ENCODE measurements around the gene GSG1L. TPM values are rescaled to one million over a fixed set of nuclear protein-coding genes. Genes with fewer than 3 reads are reported as not detected.
A peak's percentile ranks its signal among the peaks of the same experiment; 100 is the strongest.

The GSG1L gene
- total and polyA plus RNA-seq, 4 experiments from 2014 or later = 0.27 TPM; not detected in 3

GRCh38 chr16:27766236-27766925 is 297.1 kb downstream of the GSG1L start:
- peak overlapping the region in 1 of 7 donors; percentile 52 for H3K27ac Mint-ChIP-seq
- peaks cover 46 to 65% of the 10 kb centered on the region in 2 donors for H3K36me3 Mint-ChIP-seq
- ChIA-PET CTCF (ENCODE audit: partially characterized antibody) (no interaction called here), POLR2A (ENCODE audit: partially characterized antibody) (no interaction called here)
- H3K4me3 ChIP-seq (ENCODE audit: low read length in 2 of 2) = no peak overlapping the region
- peaks cover 0 to 2% (median 0%) of the 10 kb centered on the region in 4 donors for H3K4me1 Mint-ChIP-seq
- no peaks in the 10 kb centered on the region for H3K27me3 ChIP-seq (ENCODE audit: insufficient read depth, low read length)
- no peaks in the 10 kb centered on the region for H3K9me3 ChIP-seq (ENCODE audit: control insufficient read depth in 1 of 2, low read length in 2 of 2)
- intact Hi-C loops (cut with micrococcal nuclease) = no loop called here
- H3K36me3 ChIP-seq (ENCODE audit: insufficient read depth, low read length) = no peaks in the 10 kb centered on the region
- H3K4me1 ChIP-seq (ENCODE audit: insufficient read depth, low read length) = no peaks in the 10 kb centered on the region
- no peak overlapping the region for H3K4me3 Mint-ChIP-seq
- H3K27ac ChIP-seq (ENCODE audit: low read depth, low read length) = no peak overlapping the region
- H3K9me3 Mint-ChIP-seq = peaks cover 0 to 7% (median 0%) of the 10 kb centered on the region in 8 donors
- DNase-seq = no peak
- H3K27me3 Mint-ChIP-seq = no peaks in the 10 kb centered on the region

- H3K4me1 ChIP-seq (ENCODE audit: insufficient read depth, low read length) = no peaks in the 10 kb centered on the region
- no peaks in the 10 kb centered on the region for H3K36me3 ChIP-seq (ENCODE audit: insufficient read depth, low read length)
- no peaks in the 10 kb centered on the region for H3K27me3 Mint-ChIP-seq
- ChIA-PET CTCF (ENCODE audit: partially characterized antibody) (no interaction called here), POLR2A (ENCODE audit: partially characterized antibody) (no interaction called here)
- H3K27ac ChIP-seq (ENCODE audit: low read depth, low read length) = no peak overlapping the region
- no peak overlapping the region for H3K4me3 Mint-ChIP-seq
- no peak for DNase-seq
- H3K4me3 ChIP-seq (ENCODE audit: low read length in 2 of 2) = no peak overlapping the region
- no peaks in the 10 kb centered on the region for H3K9me3 ChIP-seq (ENCODE audit: control insufficient read depth in 1 of 2, low read length in 2 of 2)
- H3K27ac Mint-ChIP-seq = peak overlapping the region in 1 of 7 donors; percentile 59
- peaks cover 50 to 64% of the 10 kb centered on the region in 2 donors for H3K36me3 Mint-ChIP-seq
- H3K9me3 Mint-ChIP-seq = peaks cover 0 to 7% (median 0%) of the 10 kb centered on the region in 8 donors
- peaks cover 0 to 2% (median 0%) of the 10 kb centered on the region in 4 donors for H3K4me1 Mint-ChIP-seq
- intact Hi-C loops (cut with micrococcal nuclease) = no loop called here
- H3K27me3 ChIP-seq (ENCODE audit: insufficient read depth, low read length) = no peaks in the 10 kb centered on the region
These were observed 298.4 kb downstream of the GSG1L start for GRCh38 chr16:27764869-27765675.

GRCh38 chr16:27764427-27764826 is 299.1 kb downstream of the GSG1L start:
- POLR2A ChIA-PET (ENCODE audit: partially characterized antibody) = no interaction called here
- no peak for DNase-seq
- Histone ChIP-seq H3K27me3 (ENCODE audit: insufficient read depth, low read length) (no peaks in the 10 kb centered on the region), H3K4me3 (ENCODE audit: low read length in 2 of 2) (no peak overlapping the region), H3K4me1 (ENCODE audit: insufficient read depth, low read length) (no peaks in the 10 kb centered on the region), H3K27ac (ENCODE audit: low read depth, low read length) (no peak overlapping the region), H3K9me3 (ENCODE audit: control insufficient read depth in 1 of 2, low read length in 2 of 2) (no peaks in the 10 kb centered on the region), H3K36me3 (ENCODE audit: insufficient read depth, low read length) (no peaks in the 10 kb centered on the region)
- CTCF ChIA-PET (ENCODE audit: partially characterized antibody) = no interaction called here
- Mint-ChIP-seq H3K27me3 (no peaks in the 10 kb centered on the region), H3K27ac (no peak overlapping the region), H3K4me1 (peaks cover 0 to 2% (median 0%) of the 10 kb centered on the region in 4 donors), H3K36me3 (peaks cover 51 to 61% of the 10 kb centered on the region in 2 donors), H3K4me3 (no peak overlapping the region), H3K9me3 (peaks cover 0 to 7% (median 0%) of the 10 kb centered on the region in 8 donors)
- intact Hi-C loops (cut with micrococcal nuclease) = no loop called here

- H3K4me3 Mint-ChIP-seq = no peak overlapping the region
- H3K4me1 Mint-ChIP-seq = peaks cover 0 to 2% (median 0%) of the 10 kb centered on the region in 4 donors
- Histone ChIP-seq H3K27me3 (ENCODE audit: insufficient read depth, low read length) (no peaks in the 10 kb centered on the region), H3K4me3 (ENCODE audit: low read length in 2 of 2) (no peak overlapping the region), H3K27ac (ENCODE audit: low read depth, low read length) (no peak overlapping the region), H3K4me1 (ENCODE audit: insufficient read depth, low read length) (no peaks in the 10 kb centered on the region), H3K9me3 (ENCODE audit: control insufficient read depth in 1 of 2, low read length in 2 of 2) (no peaks in the 10 kb centered on the region), H3K36me3 (ENCODE audit: insufficient read depth, low read length) (no peaks in the 10 kb centered on the region)
- H3K9me3 Mint-ChIP-seq = peaks cover 0 to 7% (median 0%) of the 10 kb centered on the region in 8 donors
- H3K36me3 Mint-ChIP-seq = peaks cover 61 to 63% of the 10 kb centered on the region in 2 donors
- H3K27me3 Mint-ChIP-seq = no peaks in the 10 kb centered on the region
- CTCF ChIA-PET (ENCODE audit: partially characterized antibody) = no interaction called here
- intact Hi-C loops (cut with micrococcal nuclease) = no loop called here
- no peak overlapping the region for H3K27ac Mint-ChIP-seq
- POLR2A ChIA-PET (ENCODE audit: partially characterized antibody) = no interaction called here
- DNase-seq = no peak
These were observed 301.1 kb downstream of the GSG1L start for GRCh38 chr16:27762441-27762840.

- Mint-ChIP-seq H3K36me3 (peaks cover 59 to 65% of the 10 kb centered on the region in 2 donors), H3K4me1 (peaks cover 0 to 2% (median 0%) of the 10 kb centered on the region in 4 donors), H3K4me3 (no peak overlapping the region), H3K27ac (peak overlapping the region in 1 of 7 donors; percentile 52), H3K9me3 (peaks cover 0 to 7% (median 0%) of the 10 kb centered on the region in 8 donors), H3K27me3 (no peaks in the 10 kb centered on the region)
- no peaks in the 10 kb centered on the region for H3K9me3 ChIP-seq (ENCODE audit: control insufficient read depth in 1 of 2, low read length in 2 of 2)
- no peaks in the 10 kb centered on the region for H3K36me3 ChIP-seq (ENCODE audit: insufficient read depth, low read length)
- intact Hi-C loops (cut with micrococcal nuclease) = no loop called here
- DNase-seq = no peak
- H3K4me3 ChIP-seq (ENCODE audit: low read length in 2 of 2) = no peak overlapping the region
- H3K27ac ChIP-seq (ENCODE audit: low read depth, low read length) = no peak overlapping the region
- no peaks in the 10 kb centered on the region for H3K27me3 ChIP-seq (ENCODE audit: insufficient read depth, low read length)
- CTCF ChIA-PET (ENCODE audit: partially characterized antibody) = no interaction called here
- no peaks in the 10 kb centered on the region for H3K4me1 ChIP-seq (ENCODE audit: insufficient read depth, low read length)
- POLR2A ChIA-PET (ENCODE audit: partially characterized antibody) = no interaction called here
These were observed 301.7 kb downstream of the GSG1L start for GRCh38 chr16:27761816-27762215.

- H3K27ac ChIP-seq (ENCODE audit: low read depth, low read length) = no peak overlapping the region
- H3K9me3 ChIP-seq (ENCODE audit: control insufficient read depth in 1 of 2, low read length in 2 of 2) = no peaks in the 10 kb centered on the region
- H3K4me3 ChIP-seq (ENCODE audit: low read length in 2 of 2) = no peak overlapping the region
- Mint-ChIP-seq H3K4me1 (peaks cover 0 to 2% (median 0%) of the 10 kb centered on the region in 4 donors), H3K36me3 (peaks cover 59 to 73% of the 10 kb centered on the region in 2 donors), H3K4me3 (no peak overlapping the region), H3K9me3 (peaks cover 0 to 7% (median 0%) of the 10 kb centered on the region in 8 donors), H3K27me3 (no peaks in the 10 kb centered on the region), H3K27ac (no peak overlapping the region)
- ChIA-PET CTCF (ENCODE audit: partially characterized antibody) (no interaction called here), POLR2A (ENCODE audit: partially characterized antibody) (no interaction called here)
- intact Hi-C loops (cut with micrococcal nuclease) = no loop called here
- no peaks in the 10 kb centered on the region for H3K27me3 ChIP-seq (ENCODE audit: insufficient read depth, low read length)
- DNase-seq = no peak
- H3K4me1 ChIP-seq (ENCODE audit: insufficient read depth, low read length) = no peaks in the 10 kb centered on the region
- no peaks in the 10 kb centered on the region for H3K36me3 ChIP-seq (ENCODE audit: insufficient read depth, low read length)
These were observed 302.7 kb downstream of the GSG1L start for GRCh38 chr16:27760789-27761176.

- no peak for DNase-seq
- Mint-ChIP-seq H3K9me3 (peaks cover 0 to 7% (median 0%) of the 10 kb centered on the region in 8 donors), H3K36me3 (peaks cover 54 to 69% of the 10 kb centered on the region in 2 donors), H3K27ac (peak overlapping the region in 2 of 7 donors; percentile 14 to 64), H3K4me1 (peaks cover 0 to 2% (median 0%) of the 10 kb centered on the region in 4 donors), H3K4me3 (no peak overlapping the region), H3K27me3 (no peaks in the 10 kb centered on the region)
- H3K9me3 ChIP-seq (ENCODE audit: control insufficient read depth in 1 of 2, low read length in 2 of 2) = no peaks in the 10 kb centered on the region
- no peaks in the 10 kb centered on the region for H3K27me3 ChIP-seq (ENCODE audit: insufficient read depth, low read length)
- POLR2A ChIA-PET (ENCODE audit: partially characterized antibody) = no interaction called here
- H3K4me3 ChIP-seq (ENCODE audit: low read length in 2 of 2) = no peak overlapping the region
- H3K4me1 ChIP-seq (ENCODE audit: insufficient read depth, low read length) = no peaks in the 10 kb centered on the region
- intact Hi-C loops (cut with micrococcal nuclease) = no loop called here
- no peak overlapping the region for H3K27ac ChIP-seq (ENCODE audit: low read depth, low read length)
- no peaks in the 10 kb centered on the region for H3K36me3 ChIP-seq (ENCODE audit: insufficient read depth, low read length)
- CTCF ChIA-PET (ENCODE audit: partially characterized antibody) = no interaction called here
These were observed 303.3 kb downstream of the GSG1L start for GRCh38 chr16:27759967-27760788.
